K562 (cell line): ENCODE data around the gene FAM83D. TPM values are rescaled to one million over a fixed set of nuclear protein-coding genes. Genes with fewer than 3 reads are reported as not detected.

Source experiments
- BRD9 ChIP-seq: fragments of 450-650 bp; IDR thresholded peaks from 2 replicates; pipeline ENCODE4 v1.6.1; 2018; ENCODE audit warnings: low read depth; ENCODE audit not compliant: partially characterized antibody
- MIER1 ChIP-seq: fragments of 450-650 bp; IDR thresholded peaks from 2 replicates; pipeline ENCODE4 v1.6.1; 2016; ENCODE audit warnings: antibody characterized with exemption, mild to moderate bottlenecking, low read depth
- TOE1 ChIP-seq, 2 experiments: fragments of 450-650 bp in 1 of 2; sonication (generic) in 1 of 2; formaldehyde crosslinking in 1 of 2; IDR thresholded peaks; 2 replicates each; pipeline versions ENCODE4 v1.7.1 to v1.8.0; 2016 to 2022; ENCODE audit warnings: borderline replicate concordance in 2 of 2, mild to moderate bottlenecking in 2 of 2, antibody characterized with exemption in 1 of 2, inconsistent platforms in 1 of 2, low read depth in 1 of 2, missing genetic modification reagents in 1 of 2, moderate library complexity in 1 of 2
- ZNF217 ChIP-seq: sonication (generic); formaldehyde crosslinking; IDR thresholded peaks from 2 replicates; pipeline ENCODE4 v1.8.0; 2022; ENCODE audit warnings: mild to moderate bottlenecking, missing genetic modification reagents
- ZNF717 ChIP-seq: fragments of 250-450 bp; sonication (Bioruptor Pico); IDR thresholded peaks from 2 replicates; pipeline ENCODE4 v1.5.0; 2021
- polyA plus RNA-seq, 8 experiments: library from polyadenylated mRNA; depleted of rRNA in 4 of 8; stranded (reverse) in 5 of 8; unstranded in 3 of 8; fragments of >200 nt; fragmentation: Nextera tagmentation in 2 of 8; fragmentation: Illumina TruSeq in 1 of 8; extraction: Ambion mirVana in 2 of 8; extraction: Trizol in 1 of 8; gene quantifications; 2 replicates each; pipeline versions ENCODE4 v1.2.1 to v1.2.3, GENCODE V29; 2011 to 2014; ENCODE audit warnings: inconsistent platforms in 1 of 8, missing spikeins in 1 of 8
- total RNA-seq, 7 experiments: library from RNA; depleted of rRNA in 6 of 7; stranded (reverse); fragments of >200 nt in 6 of 7; fragmentation: Illumina TruSeq in 2 of 7; extraction: Trizol in 2 of 7; gene quantifications; 2 replicates each; pipeline versions ENCODE4 v1.2.1 to v1.2.3, GENCODE V29; 2011 to 2021; ENCODE audit warnings: low replicate concordance in 1 of 7
- TF ChIP-seq, protein P1 (sequence below), 2 experiments: fragments of 450-650 bp; formaldehyde crosslinking in 1 of 2; IDR thresholded peaks; 2 replicates each; pipeline versions ENCODE4 v1.4.0 to v1.6.1; 2014 to 2020; ENCODE audit warnings: mild to moderate bottlenecking in 2 of 2, borderline replicate concordance in 1 of 2, low read depth in 1 of 2
- TF ChIP-seq, protein P2 (sequence below): fragments of 200-400 bp; formaldehyde crosslinking; IDR thresholded peaks from 2 replicates; pipeline ENCODE4 v1.6.1; 2017; ENCODE audit warnings: mild to moderate bottlenecking, low read depth, low read length, moderate library complexity
- TF ChIP-seq, protein P3 (sequence below): fragments of 450-650 bp; formaldehyde crosslinking; IDR thresholded peaks from 2 replicates; pipeline ENCODE4 v1.4.0; 2020; ENCODE audit warnings: mild to moderate bottlenecking, moderate library complexity
- TF ChIP-seq, protein P4 (sequence below): sonication (generic); formaldehyde crosslinking; IDR thresholded peaks from 2 replicates; pipeline ENCODE4 v1.8.0; 2022; ENCODE audit warnings: missing genetic modification reagents, mild to moderate bottlenecking, moderate library complexity, borderline replicate concordance
- TF ChIP-seq, protein P5 (sequence below): fragments of 450-650 bp; IDR thresholded peaks from 2 replicates; pipeline ENCODE4 v1.6.1; 2016; ENCODE audit warnings: borderline replicate concordance

The FAM83D gene
- total and polyA plus RNA-seq, 9 of the 15 experiments (the other 6 are each of a cell fraction or from before 2014, with no cell fraction given): 8.2 to 66.1 (median 43.5) TPM

DNA sequence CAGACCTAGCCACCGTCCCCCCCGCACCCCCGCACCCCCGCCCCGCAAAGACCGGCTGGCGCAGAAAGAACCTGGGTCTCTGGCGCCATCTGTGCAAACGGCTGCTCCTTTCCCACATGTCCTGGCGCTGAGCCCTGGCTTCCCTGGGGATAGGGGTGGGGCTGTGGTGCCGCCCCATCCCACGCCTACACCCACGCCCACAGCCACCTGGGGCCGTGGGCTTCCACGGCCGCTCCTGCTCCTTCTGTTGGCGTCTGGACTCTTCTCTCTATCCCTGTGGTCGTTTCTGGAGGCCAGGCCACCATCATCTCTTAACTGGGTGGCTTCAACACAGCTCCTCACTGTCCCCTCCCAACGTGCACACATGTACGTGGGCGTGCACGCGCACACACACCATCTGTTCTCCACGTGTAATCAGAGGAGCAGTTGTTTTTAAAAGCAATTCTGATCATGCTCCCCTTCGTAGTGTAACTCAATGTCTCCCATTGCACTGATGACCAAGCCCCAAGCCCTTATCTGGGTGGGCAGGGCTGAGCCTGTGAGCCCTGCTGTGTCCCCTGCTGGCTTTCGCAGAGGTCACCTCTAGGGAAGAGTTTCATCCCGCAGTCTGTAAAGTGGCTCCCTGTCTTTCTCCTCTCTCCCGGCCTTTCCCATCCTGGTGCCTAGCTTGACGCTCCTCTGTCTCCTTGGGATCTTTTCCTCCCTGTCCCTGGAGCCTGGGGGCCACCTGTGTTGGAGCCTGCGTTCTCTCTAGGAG is 31.9 kb upstream of the FAM83D start (continued):
- TF ChIP-seq, protein P1, sequence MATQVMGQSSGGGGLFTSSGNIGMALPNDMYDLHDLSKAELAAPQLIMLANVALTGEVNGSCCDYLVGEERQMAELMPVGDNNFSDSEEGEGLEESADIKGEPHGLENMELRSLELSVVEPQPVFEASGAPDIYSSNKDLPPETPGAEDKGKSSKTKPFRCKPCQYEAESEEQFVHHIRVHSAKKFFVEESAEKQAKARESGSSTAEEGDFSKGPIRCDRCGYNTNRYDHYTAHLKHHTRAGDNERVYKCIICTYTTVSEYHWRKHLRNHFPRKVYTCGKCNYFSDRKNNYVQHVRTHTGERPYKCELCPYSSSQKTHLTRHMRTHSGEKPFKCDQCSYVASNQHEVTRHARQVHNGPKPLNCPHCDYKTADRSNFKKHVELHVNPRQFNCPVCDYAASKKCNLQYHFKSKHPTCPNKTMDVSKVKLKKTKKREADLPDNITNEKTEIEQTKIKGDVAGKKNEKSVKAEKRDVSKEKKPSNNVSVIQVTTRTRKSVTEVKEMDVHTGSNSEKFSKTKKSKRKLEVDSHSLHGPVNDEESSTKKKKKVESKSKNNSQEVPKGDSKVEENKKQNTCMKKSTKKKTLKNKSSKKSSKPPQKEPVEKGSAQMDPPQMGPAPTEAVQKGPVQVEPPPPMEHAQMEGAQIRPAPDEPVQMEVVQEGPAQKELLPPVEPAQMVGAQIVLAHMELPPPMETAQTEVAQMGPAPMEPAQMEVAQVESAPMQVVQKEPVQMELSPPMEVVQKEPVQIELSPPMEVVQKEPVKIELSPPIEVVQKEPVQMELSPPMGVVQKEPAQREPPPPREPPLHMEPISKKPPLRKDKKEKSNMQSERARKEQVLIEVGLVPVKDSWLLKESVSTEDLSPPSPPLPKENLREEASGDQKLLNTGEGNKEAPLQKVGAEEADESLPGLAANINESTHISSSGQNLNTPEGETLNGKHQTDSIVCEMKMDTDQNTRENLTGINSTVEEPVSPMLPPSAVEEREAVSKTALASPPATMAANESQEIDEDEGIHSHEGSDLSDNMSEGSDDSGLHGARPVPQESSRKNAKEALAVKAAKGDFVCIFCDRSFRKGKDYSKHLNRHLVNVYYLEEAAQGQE (IDR thresholded peaks at IDR 0.05; ENCODE audit: borderline replicate concordance): no peak
- TF ChIP-seq, protein P1 (CRISPR knock-in tag; IDR thresholded peaks at IDR 0.05; ENCODE audit: low read depth): no peak
- TF ChIP-seq ZNF217 (no peak), BRD9 (no peak), MIER1 (no peak), ZNF717 (CRISPR knock-in tag) (no peak), TOE1 (IDR thresholded peaks at IDR 0.05; ENCODE audit: borderline replicate concordance) (no peak), TOE1 (CRISPR knock-in tag; IDR thresholded peaks at IDR 0.05; ENCODE audit: borderline replicate concordance, low read depth) (no peak)
- TF ChIP-seq, protein P2, sequence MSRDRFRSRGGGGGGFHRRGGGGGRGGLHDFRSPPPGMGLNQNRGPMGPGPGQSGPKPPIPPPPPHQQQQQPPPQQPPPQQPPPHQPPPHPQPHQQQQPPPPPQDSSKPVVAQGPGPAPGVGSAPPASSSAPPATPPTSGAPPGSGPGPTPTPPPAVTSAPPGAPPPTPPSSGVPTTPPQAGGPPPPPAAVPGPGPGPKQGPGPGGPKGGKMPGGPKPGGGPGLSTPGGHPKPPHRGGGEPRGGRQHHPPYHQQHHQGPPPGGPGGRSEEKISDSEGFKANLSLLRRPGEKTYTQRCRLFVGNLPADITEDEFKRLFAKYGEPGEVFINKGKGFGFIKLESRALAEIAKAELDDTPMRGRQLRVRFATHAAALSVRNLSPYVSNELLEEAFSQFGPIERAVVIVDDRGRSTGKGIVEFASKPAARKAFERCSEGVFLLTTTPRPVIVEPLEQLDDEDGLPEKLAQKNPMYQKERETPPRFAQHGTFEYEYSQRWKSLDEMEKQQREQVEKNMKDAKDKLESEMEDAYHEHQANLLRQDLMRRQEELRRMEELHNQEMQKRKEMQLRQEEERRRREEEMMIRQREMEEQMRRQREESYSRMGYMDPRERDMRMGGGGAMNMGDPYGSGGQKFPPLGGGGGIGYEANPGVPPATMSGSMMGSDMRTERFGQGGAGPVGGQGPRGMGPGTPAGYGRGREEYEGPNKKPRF: no peak
- TF ChIP-seq, protein P3, sequence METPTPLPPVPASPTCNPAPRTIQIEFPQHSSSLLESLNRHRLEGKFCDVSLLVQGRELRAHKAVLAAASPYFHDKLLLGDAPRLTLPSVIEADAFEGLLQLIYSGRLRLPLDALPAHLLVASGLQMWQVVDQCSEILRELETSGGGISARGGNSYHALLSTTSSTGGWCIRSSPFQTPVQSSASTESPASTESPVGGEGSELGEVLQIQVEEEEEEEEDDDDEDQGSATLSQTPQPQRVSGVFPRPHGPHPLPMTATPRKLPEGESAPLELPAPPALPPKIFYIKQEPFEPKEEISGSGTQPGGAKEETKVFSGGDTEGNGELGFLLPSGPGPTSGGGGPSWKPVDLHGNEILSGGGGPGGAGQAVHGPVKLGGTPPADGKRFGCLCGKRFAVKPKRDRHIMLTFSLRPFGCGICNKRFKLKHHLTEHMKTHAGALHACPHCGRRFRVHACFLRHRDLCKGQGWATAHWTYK (CRISPR knock-in tag): no peak
- TF ChIP-seq, protein P4, sequence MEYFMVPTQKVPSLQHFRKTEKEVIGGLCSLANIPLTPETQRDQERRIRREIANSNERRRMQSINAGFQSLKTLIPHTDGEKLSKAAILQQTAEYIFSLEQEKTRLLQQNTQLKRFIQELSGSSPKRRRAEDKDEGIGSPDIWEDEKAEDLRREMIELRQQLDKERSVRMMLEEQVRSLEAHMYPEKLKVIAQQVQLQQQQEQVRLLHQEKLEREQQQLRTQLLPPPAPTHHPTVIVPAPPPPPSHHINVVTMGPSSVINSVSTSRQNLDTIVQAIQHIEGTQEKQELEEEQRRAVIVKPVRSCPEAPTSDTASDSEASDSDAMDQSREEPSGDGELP (CRISPR knock-in tag): no peak
- TF ChIP-seq, protein P5, sequence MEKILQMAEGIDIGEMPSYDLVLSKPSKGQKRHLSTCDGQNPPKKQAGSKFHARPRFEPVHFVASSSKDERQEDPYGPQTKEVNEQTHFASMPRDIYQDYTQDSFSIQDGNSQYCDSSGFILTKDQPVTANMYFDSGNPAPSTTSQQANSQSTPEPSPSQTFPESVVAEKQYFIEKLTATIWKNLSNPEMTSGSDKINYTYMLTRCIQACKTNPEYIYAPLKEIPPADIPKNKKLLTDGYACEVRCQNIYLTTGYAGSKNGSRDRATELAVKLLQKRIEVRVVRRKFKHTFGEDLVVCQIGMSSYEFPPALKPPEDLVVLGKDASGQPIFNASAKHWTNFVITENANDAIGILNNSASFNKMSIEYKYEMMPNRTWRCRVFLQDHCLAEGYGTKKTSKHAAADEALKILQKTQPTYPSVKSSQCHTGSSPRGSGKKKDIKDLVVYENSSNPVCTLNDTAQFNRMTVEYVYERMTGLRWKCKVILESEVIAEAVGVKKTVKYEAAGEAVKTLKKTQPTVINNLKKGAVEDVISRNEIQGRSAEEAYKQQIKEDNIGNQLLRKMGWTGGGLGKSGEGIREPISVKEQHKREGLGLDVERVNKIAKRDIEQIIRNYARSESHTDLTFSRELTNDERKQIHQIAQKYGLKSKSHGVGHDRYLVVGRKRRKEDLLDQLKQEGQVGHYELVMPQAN: no peak
